Peyer's patch (tissue), 4 donors: Measurements from ENCODE around the gene AKT2. TPM values are rescaled to one million over a fixed set of nuclear protein-coding genes. Genes with fewer than 3 reads are reported as not detected.
A peak's percentile ranks its signal among the peaks of the same experiment; 100 is the strongest.

Source experiments
- DNase-seq, 3 donors: peaks; one replicate each; pipeline ENCODE4 v3.0.0-alpha.2; 2017 to 2019
- H3K27ac ChIP-seq, 4 donors: fragments of 200-600 bp; sonication (generic); one replicate each; pipeline ENCODE4 v1.5.1; 2016 to 2019
- H3K27me3 ChIP-seq, 2 donors: fragments of 200-600 bp; sonication (generic); one replicate each; pipeline ENCODE4 v1.5.1; 2019
- H3K36me3 ChIP-seq, 3 donors: fragments of 200-600 bp; sonication (generic); one replicate each; pipeline ENCODE4 v1.5.1; 2016 to 2019
- H3K4me1 ChIP-seq, 4 donors: fragments of 200-600 bp; sonication (generic); one replicate each; pipeline ENCODE4 v1.5.1; 2016 to 2019
- H3K4me3 ChIP-seq, 4 donors: fragments of 200-600 bp; sonication (generic); 1 replicate in 3 of 4; 2 replicates in 1 of 4; pipeline ENCODE4 v1.5.1; 2016 to 2019; ENCODE audit warnings: mild to moderate bottlenecking in 1 of 4
- H3K9me3 ChIP-seq, 4 donors: fragments of 200-600 bp; sonication (generic); one replicate each; pipeline ENCODE4 v1.5.1; 2016 to 2019; ENCODE audit warnings: mild to moderate bottlenecking in 1 of 4
- CTCF ChIP-seq, 6 experiments: fragments of 450-650 bp in 4 of 6; fragments of 200-600 bp in 2 of 6; sonication (generic) in 1 of 6; IDR thresholded peaks; one replicate each; pipeline ENCODE4 v1.5.1; 2017 to 2019; ENCODE audit warnings: antibody characterized with exemption in 6 of 6, mild to moderate bottlenecking in 3 of 6, moderate library complexity in 1 of 6
- POLR2A ChIP-seq, 2 donors: fragments of 450-650 bp; IDR thresholded peaks; one replicate each; pipeline ENCODE4 v1.5.1; 2017; ENCODE audit warnings: antibody characterized with exemption in 2 of 2, mild to moderate bottlenecking in 2 of 2, moderate library complexity in 2 of 2
- total RNA-seq, 4 donors: library from RNA; depleted of rRNA; stranded (reverse); fragments of >200 nt; gene quantifications; one replicate each; pipeline ENCODE4 v1.1.0, GENCODE V29; 2016

The AKT2 gene
- total RNA-seq, 4 donors from 2014 or later = 67.1 to 146 (median 100) TPM

- DNase-seq = no peak
- H3K27me3 ChIP-seq = no peaks in the 10 kb centered on the region
- peaks cover 0 to 5% (median 0%) of the 10 kb centered on the region in 4 donors for H3K9me3 ChIP-seq
- H3K36me3 ChIP-seq = no peaks in the 10 kb centered on the region
- H3K27ac ChIP-seq = peak overlapping the region in 3 of 4 donors; percentile 21 to 89 (median 55)
- TF ChIP-seq CTCF (IDR thresholded peaks at IDR 0.05) (no peak), POLR2A (IDR thresholded peaks at IDR 0.05) (no peak)
- peak overlapping the region in 1 of 4 donors; percentile 23 for H3K4me3 ChIP-seq
- peaks cover 9 to 67% (median 29%) of the 10 kb centered on the region in 4 donors for H3K4me1 ChIP-seq
Measured at GRCh38 chr19:40281381-40282208, 3.5 kb downstream of the AKT2 start.

GRCh38 chr19:40280608-40281221, 4.4 kb downstream of the AKT2 start:
- Histone ChIP-seq H3K9me3 (peaks cover 0 to 5% (median 0%) of the 10 kb centered on the region in 4 donors), H3K27me3 (no peaks in the 10 kb centered on the region), H3K4me1 (peaks cover 9 to 67% (median 27%) of the 10 kb centered on the region in 4 donors), H3K4me3 (peak overlapping the region in 2 of 4 donors; percentile 18 to 47), H3K27ac (peak overlapping the region; percentile 21 to 89 (median 54)), H3K36me3 (no peaks in the 10 kb centered on the region)
- peak in 2 of 3 donors; percentile 84 to 87 for DNase-seq
- no peak for TF ChIP-seq CTCF (IDR thresholded peaks at IDR 0.05)
- TF ChIP-seq POLR2A (IDR thresholded peaks at IDR 0.05) = peak; percentile 3 to 85

- Histone ChIP-seq H3K36me3 (no peaks in the 10 kb centered on the region), H3K4me3 (peak overlapping the region in 2 of 4 donors; percentile 18 to 47)
- TF ChIP-seq CTCF (IDR thresholded peaks at IDR 0.05) (no peak), POLR2A (IDR thresholded peaks at IDR 0.05) (no peak)
Measured at GRCh38 chr19:40279761-40280607, 5.2 kb downstream of the AKT2 start.

GRCh38 chr19:40279120-40279551, 6.0 kb downstream of the AKT2 start:
- Histone ChIP-seq H3K27me3 (no peaks in the 10 kb centered on the region), H3K36me3 (no peaks in the 10 kb centered on the region), H3K9me3 (no peaks in the 10 kb centered on the region), H3K4me3 (peak overlapping the region in 2 of 4 donors; percentile 18 to 21), H3K27ac (peak overlapping the region; percentile 34 to 55 (median 53)), H3K4me1 (peaks cover 9 to 79% (median 34%) of the 10 kb centered on the region in 4 donors)
- no peak for DNase-seq
- TF ChIP-seq POLR2A (IDR thresholded peaks at IDR 0.05) (no peak), CTCF (IDR thresholded peaks at IDR 0.05) (no peak)

More at GRCh38 chr19:40279761-40280607, 5.2 kb downstream of the AKT2 start:
- no peaks in the 10 kb centered on the region for H3K27me3 ChIP-seq
- H3K9me3 ChIP-seq = peaks cover 0 to 4% (median 0%) of the 10 kb centered on the region in 4 donors
- H3K27ac ChIP-seq = peak overlapping the region; percentile 34 to 89 (median 54)
- no peak for DNase-seq
- peaks cover 9 to 71% (median 28%) of the 10 kb centered on the region in 4 donors for H3K4me1 ChIP-seq
